ENCODE results near the gene AP1S1.
"Not testable (repeated sequence)": the region's sequence is repeated elsewhere in the genome, so short reads cannot be mapped to it uniquely, and the experiment has no call there.

Gene AP1S1

DNA sequence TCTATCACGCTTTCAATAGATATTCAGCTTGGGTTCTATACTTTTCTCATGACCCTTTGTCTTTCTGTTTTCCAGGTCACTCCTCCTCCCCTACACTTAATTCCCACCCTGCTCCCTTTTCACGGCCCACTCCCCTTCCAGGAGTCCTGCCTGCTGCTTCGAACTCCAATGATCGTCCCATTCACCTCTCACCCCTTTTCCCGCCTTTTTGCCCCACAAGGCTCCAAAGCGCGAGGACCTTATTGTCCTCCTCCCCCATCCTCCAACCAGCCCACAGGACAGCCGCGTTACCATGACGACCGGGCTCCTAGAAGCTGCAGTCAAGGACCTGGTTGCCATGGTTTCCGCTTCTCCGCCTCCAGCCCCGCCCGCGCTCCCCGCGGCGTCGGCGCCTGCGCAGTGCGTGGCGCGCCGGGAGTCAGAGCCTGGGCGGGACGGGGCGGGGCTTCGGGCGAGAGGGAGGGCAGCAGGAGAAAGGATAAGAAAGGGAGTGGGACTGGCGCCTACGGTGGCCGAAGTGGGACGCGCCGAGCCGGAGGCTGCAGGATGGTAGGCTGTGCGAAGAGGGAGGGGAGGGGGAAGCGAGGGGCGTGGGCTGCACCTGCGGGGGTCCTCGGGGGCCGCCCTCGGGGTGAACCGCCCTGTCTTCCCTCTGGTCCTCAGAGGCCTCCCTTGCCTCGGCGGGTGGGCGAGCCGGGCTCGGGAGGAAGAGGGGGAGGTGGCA lies at the start of gene AP1S1:
Gene AP1S1, plus strand, starts transcription at position 508 of the 724 bp plus-strand sequence. Its CDS starts 39 bp downstream, at position 547.
- peak; percentile 73 for DNase-seq (ENCODE audit: low read depth)

DNA sequence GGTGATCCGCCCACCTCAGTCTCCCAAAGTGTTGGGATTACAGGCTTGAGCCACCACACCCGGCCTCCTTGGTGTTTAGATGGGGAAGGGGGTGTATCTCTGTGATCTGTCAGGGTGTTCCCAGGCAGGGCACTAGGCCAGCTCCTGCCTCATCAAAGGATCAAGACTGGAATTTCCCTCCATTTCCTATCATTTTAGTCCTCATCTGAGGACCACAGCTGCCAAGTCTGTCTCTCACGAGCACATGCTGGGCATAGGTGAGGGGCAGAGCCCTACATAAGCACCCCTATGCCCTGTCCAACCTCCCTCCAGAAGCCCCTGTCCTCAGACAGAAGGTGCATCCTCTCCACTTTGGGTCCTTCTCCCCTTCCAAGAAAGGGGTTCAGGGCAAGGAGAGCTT lies 49.5 kb upstream of the AP1S1 start:
- DNase-seq (ENCODE audit: low read depth): no peak

DNA sequence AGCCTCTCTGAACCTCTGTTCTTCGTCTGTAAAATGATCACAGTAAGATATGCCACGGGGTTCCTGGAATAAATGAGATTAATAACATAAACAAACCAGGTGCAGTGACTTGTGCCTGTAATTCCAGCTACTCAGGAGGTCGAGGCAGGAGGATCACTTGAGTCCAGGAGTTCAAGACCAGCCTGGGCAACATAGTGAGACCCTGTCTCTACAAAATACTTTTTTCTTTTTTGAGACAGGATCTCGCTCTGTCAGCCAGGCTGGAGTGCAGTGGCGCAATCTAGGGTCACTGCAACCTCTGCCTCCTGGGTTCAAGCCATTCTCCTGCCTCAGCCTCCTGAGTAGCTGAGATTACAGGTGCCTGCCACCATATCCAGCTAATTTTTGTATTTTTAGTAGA lies 49.0 kb upstream of the AP1S1 start:
- DNase-seq (ENCODE audit: low read depth): not testable (repeated sequence)

DNA sequence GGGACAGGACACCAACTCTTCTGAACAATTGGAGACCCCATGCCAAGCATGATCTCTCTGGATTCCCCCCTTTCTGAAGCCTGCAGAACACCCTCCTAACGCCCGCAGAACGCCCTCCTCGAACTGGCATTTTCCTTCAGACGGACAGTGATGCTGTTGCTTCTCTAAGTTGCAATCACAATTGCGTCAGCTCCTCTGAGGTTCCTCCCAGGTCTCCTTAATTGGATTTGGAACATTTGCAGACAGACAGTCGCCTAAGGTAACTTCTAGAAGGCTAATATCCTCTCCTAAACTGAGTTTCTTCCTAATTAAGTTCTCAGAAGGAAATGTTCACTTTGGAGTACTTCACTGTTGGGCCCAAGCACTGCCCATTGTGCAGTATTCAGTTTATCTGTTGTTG lies 47.9 kb upstream of the AP1S1 start:
- DNase-seq (ENCODE audit: low read depth): no peak

DNA sequence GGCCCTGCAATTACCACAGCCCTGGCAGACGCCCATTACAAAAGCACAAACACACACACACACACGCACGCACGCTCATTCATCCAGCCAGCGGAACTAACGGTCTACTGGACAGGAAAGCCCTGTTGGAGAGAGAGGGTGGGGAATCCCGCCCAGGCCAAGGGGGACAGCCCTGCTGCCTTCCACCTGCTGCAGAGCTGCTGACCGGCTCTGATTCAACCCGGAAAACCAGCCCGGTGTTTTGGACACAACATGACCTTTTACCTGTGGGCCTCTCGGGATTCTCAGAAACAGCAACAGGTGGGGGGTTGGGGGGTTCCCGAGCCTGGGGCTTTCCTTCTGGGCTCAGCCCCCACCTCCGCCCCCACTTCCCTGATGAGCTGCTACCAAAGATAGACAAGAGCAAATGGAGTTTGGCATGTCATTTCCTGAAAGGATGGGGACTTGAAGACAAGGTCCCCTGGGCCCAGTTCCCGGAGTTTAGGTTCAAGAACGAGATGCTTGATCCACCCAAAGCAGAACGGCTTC lies 45.9 kb upstream of the AP1S1 start:
- DNase-seq (ENCODE audit: low read depth): no peak

DNA sequence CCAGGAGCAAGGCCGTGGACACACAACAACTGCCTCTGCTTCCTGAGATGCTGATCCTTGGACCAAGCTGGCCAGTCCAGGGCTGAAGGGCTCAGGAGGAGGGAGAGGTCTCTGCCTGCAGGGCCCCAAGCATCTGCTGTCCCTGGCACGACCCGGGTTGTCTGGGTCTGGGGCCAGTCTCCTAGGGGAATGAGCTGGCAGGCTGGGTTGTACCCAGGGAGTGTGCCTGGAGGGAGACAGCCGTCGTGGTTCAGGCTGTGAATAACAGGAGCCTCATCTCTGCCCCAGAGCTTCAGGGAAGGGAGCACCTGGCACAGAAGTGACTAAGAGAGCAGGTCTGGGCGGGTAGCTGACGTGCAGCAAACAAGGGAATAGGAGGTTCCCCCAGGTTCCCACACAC lies 45.3 kb upstream of the AP1S1 start:
- DNase-seq (ENCODE audit: low read depth): no peak

DNA sequence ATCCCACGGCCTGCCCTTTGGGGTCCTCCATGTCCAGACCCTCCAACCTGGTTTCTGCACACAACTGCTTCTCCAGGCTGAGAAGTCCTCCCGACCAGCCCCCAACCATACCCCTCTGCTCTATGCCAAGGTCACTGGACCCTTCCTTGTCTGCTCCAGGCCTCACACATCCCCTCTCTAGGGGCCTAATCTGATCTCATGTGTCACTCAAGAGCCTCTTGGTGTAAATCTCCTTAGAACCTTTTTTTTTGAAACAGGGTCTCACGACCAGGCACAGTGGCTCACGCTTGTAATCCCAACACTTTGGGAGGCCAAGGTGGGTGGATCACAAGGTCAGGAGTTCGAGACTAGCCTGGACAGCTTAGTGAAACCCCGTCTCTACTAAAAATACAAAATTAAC lies 44.9 kb upstream of the AP1S1 start:
- no peak for DNase-seq (ENCODE audit: low read depth)

DNA sequence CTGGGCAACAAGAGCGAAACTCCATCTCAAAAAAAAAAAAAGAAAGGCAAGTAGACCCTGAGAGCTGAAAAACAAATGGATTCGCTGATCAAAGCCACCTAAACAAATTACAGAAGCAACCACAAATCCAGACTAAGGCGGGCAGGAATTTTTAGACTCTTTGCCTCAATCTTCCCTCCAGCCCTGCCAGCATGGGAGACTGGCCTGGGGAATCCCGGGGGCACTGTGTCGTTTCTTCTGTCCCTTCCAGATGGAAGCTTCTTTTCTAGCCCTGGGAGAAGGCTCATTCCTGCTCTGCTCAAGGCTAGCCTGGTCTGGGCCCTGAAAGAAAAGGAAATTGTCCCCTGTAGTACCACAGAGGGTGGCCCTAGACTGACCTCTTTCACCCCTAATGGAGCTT lies 43.0 kb upstream of the AP1S1 start:
- DNase-seq (ENCODE audit: low read depth): no peak

DNA sequence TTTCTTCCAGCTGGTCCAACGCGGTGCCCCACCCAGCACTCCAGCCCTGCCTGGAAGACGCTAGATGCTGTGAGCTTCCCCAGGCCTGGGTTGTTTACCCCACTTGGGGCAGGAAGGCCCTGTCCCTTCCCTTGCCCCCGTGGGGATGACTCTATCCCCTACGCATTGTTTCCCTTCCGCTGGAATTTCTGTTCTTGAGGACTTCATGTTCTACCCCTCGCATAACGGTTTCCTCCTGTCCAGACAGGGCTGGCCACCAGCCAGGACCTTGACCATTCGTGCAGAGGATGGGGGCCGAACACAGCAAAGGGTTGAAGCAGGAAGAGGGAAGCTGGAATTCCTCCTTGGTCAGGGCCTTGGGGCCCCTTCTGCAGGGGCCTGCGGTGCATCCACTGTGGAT lies 42.0 kb upstream of the AP1S1 start:
- DNase-seq (ENCODE audit: low read depth): no peak

DNA sequence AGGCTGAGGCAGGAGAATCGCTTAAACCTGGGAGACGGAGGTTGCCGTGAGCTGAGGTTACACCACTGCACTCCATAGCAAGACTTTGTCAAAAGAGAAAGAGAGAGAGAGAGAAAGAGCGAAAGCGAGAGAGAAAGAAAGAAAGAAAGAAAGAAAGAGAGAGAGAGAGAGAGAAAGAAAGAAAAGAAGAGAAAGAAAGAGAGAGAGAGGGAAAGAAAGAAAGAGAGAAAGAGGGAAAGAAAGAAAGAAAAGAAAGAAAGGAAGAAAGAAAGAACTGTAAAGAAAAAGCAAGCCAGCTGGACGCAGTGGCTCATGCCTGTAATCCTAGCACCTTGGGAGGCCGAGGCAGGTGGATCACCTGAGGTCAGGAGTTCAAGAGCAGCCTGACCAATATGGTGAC lies 41.1 kb upstream of the AP1S1 start:
- not testable (repeated sequence) for DNase-seq (ENCODE audit: low read depth)

DNA sequence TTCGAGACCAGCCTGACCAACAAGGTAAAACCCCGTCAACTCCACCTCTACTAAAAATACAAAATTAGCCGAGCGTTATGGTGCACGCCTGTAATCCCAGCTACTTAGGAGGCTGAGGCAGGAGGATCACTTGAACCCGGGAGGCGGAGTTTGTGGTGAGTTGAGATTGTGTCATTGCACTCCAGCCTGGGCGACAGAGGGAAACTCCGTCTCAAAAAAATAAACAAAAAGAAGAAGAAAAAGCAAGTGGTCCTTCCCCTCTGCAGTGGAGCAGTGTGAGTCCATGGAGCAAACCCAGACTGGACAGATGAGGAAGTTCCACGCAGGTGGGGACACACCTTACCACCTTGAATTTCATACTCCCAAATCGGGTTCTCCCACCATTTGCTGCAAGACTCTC lies 40.4 kb upstream of the AP1S1 start:
- no peak for DNase-seq (ENCODE audit: low read depth)

DNA sequence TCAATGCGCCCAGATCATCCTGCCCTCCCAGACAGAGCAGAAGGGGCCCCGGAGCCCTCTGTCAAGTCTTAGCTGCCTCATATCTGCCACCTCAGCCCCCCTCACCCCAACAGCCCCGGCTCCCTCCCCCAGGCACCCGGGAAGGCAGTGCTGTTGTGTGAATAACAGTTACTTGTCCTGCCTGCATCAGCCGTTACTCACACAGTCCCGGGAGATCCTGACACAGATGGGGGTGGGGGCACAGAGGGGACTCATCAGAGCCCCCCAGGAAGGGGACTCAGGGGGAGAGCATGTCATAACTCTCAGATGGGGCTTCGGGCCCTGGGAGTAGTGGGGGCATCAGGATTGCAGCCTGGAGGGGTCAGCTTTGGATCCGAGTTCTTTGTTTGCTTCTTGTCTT lies 39.8 kb upstream of the AP1S1 start:
- no peak for DNase-seq (ENCODE audit: low read depth)

DNA sequence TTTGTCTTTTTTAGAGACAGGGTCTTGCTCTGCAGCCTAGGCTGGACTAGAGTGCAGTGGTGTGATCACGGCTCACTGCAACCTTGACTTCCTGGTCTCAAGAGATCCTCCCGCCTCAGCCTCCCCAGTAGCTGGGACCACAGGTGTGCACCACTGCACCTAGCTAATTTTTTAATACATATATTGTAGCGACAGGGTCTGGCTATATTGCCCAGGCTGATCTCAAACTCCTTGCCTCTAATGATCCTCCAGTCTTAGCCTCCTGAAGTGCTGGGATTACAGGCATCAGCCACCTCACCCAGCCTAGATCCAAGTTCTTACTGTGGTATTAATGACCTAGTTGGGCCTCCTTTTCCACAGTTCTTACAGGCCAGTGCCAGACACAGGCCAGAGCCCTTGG lies 39.1 kb upstream of the AP1S1 start:
- DNase-seq (ENCODE audit: low read depth): no peak

DNA sequence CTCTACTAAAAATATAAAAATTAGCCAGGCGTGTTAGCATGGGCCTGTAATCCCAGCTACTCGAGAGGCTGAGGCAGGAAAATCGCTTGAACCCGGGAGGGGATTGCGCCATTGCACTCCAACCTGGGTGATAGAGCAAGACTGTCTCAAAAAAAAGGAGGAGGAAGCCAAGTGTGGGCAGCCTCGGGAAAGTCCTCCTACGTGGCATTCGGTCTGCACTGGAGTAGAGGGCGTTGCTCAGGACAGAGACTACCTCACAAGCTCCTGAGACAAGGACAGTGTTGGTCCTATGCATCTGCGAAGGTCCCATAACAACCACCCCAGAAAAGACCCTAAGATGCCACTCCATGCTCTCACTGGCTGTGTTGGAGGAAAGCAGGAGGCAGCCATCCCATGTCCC lies 37.4 kb upstream of the AP1S1 start:
- DNase-seq (ENCODE audit: low read depth): no peak

DNA sequence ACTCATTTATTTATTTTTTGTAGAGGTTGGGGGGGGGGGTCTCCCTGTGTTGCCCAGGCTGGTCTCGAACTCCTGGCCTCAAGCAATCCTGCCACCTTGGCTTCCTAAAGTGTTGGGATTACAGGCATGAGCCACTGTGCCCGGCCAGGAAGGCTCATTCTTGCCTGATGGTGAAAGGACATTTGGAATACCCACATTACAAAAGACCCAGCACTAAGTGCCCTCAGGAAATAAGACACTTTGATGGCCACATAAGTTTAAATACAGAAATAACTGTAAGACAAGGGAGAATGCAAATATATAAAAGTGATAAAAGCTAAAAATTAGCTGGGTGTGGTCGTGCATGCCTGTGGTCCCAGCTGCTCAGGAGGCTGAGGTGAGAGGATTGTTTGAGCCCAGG lies 35.4 kb upstream of the AP1S1 start:
- DNase-seq (ENCODE audit: low read depth): no peak

DNA sequence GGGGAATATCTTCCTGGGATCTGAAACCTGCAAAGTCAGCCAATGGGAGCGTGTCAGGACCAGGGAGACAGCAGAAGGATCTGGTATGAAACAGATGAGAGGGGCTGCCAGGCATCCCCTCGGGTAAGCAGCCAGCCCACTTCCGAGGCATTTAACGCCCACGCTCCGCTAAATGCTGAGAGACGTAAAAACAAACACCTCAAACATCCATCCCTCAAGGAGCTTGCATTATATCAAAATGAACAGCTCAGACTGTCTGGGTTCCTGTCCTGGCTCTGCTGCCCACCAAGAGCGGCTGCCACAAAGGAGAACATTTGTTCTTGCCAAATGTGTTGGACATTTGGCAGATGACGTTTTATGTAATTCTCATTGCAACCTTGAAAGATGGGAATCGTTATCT lies 34.4 kb upstream of the AP1S1 start:
- DNase-seq (ENCODE audit: low read depth): no peak

DNA sequence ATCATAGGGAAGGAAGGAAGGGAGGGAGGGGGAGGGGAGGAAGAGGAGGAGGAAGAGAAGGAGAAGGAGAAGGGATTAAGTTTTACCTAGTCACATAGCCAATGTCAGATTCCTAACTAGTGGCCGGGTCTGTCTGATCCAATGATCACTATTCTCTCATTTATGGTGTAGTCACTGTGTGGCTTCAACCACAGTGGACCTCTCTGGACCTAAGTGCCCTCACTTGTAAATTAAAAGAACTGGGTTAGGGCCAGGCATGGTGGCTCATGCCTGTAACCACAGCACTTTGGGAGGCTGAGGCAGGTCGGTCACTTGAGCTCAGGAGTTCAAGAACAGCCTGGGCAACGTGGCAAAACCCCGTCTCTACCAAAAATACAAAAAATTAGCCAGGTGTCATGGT lies 34.0 kb upstream of the AP1S1 start:
- DNase-seq (ENCODE audit: low read depth): no peak

DNA sequence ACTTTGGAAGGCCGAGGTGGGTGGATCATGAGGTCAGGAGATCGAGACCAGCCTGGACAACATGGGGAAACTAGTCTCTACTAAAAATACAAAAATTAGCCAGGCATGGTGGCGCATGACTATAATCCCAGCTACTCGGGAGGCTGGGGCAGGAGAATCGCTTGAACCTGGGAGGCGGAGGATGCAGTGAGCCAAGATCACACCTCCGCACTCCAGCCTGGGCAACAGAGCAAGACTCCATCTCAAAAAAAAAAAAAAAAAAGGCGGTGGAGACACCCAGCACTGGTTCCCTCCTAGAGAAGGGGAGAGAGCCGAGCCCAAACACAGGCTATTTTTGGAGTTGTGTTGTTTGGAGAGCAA lies 32.7 kb upstream of the AP1S1 start:
- DNase-seq (ENCODE audit: low read depth): not testable (repeated sequence)

DNA sequence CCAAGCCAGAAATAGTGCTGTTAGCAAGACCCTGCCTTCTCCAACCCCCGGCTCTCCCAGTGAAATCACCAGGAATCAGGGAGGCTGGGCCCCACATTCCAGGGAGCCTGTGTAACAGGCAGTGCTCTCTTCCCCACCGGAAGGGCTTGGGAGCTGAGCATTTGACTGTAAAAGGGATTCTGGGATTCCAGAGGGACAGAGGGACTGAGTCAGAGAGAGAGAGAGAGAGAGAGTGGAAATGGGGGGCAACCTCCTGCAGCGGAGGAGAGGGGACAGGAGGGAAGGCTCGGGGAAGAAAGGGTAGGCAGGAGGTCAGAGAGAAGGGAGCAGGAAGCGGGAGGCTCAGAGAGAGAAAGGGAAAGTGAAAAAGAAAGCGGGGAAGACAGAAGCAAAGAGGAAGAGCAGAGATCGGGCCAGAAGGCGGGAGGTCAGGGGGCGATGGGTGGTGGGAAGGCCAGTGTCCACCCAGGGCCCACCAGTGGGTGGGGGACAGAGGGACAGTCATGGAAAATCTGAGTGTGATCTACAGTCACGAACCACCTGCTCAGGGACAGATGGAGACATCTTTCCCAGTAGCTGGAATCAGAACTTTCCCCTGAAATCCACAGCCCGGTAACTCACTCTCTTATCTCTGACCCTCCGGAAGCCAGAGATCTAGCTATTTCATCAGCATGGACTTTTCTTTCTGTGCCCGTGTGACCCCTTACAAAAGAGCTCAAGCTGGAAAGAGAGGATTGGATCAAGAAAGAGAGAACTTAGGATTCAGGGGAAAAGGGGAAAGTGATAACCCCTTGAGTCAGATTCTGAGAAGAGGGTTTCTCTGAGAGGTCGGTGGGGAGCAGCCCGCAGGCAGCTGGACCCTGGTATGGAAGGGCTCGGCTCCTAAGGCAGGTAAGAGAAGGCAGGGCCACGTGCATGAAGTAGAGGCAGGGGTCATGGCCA lies 32.0 kb upstream of the AP1S1 start:
- no peak for DNase-seq (ENCODE audit: low read depth)

DNA sequence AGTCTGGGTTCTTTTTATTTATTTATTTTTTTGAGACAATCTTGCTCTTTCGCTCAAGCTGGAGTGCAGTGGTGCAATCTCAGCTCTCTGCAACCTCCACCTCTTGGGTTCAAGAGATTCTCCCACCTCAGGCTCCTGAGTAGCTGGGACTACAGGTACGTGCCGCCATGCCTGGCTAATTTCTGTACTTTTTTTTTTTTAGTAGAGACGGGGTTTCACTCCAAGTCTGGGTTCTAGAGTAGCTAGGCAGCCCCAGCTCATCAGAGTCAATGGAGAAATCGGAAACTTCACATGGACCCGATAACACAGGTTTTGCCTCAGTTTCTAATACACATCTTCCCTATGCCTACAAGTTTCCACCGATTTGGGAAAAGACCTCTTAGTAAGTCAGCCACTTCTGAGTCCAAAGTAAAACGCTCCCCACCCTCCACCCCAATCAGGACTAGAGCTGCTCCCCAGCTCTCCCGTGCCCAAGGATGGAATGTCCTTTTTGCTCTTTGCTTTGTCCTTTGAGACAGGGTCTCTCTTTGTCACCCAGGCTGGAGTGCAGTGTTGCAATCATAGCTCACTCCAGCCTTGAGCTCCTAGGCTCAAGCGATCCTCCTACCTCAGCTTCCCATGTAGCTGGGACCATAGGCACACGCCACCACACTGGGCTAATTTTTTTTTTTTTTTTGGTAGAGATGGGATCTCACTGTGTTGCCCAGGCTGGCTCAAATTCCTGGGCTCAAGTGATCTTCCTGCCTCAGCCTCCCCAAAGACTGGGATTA lies 31.2 kb upstream of the AP1S1 start:
- no peak for DNase-seq (ENCODE audit: low read depth)

DNA sequence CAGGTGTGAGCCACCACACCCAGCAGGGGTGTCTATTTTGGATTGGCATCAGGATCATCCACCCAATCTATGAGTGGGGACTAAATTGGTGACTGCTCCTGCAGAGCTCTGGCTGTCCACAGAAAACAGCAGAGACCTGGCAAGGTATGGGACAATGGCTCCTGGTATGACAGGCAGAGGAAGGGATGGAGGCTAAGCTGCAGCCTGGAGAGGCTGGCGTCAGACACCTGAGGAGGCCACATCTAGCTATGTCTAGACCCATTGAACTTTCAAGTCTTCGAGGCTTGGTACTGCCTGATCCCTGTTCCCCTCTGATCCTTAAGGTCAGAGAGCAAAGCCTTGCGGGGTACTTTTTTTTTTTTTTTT lies 30.6 kb upstream of the AP1S1 start:
- no peak for DNase-seq (ENCODE audit: low read depth)

DNA sequence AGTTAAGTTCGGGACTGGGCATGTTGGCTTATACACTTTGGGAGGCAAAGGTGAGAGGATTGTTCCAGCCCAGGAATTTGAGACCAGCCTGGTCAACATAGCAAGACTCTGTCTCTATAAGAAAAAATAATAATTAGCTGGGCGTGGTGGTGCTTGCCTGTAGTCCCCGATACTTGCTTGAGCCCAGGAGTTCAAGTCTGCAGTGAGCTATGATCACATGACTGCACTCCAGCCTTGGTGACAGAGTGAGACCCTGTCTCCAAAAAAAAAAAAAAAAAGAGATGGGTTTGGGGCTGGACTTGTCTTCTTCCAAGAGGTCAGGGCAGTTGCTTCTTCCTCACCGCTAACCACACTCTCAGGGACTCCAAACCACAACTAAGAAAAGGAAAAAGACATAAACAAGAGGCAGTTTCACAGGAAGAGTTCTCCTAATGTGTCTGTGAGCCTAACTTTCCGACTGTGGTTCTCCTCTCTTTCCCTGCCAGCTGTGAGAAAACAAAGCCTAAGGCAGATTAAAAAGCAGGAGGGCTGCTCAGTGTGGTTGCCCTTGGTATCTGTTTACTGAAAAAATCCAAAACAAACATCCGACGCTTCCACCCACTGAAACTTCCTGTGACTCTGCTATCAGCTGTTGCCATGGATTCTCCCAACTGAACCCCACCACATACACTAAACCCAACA lies 29.8 kb upstream of the AP1S1 start:
- no peak for DNase-seq (ENCODE audit: low read depth)
